Naive B cell (primary cell): ENCODE measurements around the gene DLGAP4. TPM values are rescaled to one million over a fixed set of nuclear protein-coding genes. Genes with fewer than 3 reads are reported as not detected.

Experiments used
- ATAC-seq, 2 donors: fragments of 150-1000 bp; cut with Tn5 transposase; 2 replicates each; pipeline ENCODE4 v1.10.0; 2021; ENCODE audit warnings: low read depth in 2 of 2, mild to moderate bottlenecking in 2 of 2, moderate library complexity in 2 of 2
- DNase-seq: peaks from one replicate; pipeline ENCODE4 v3.0.0; 2022
- H3K27ac Mint-ChIP-seq, 6 donors: one replicate each; pipeline ENCODE4 v1.8.0; 2020 to 2022; ENCODE audit warnings: mild to moderate bottlenecking in 6 of 6, mixed read lengths in 6 of 6, moderate library complexity in 5 of 6, inconsistent platforms in 2 of 6
- H3K27me3 Mint-ChIP-seq, 3 donors: one replicate each; pipeline ENCODE4 v1.8.0; 2021 to 2022; ENCODE audit warnings: mixed read lengths in 3 of 3, mild to moderate bottlenecking in 1 of 3
- H3K36me3 Mint-ChIP-seq, 2 donors: one replicate each; pipeline ENCODE4 v1.8.0; 2020 to 2022; ENCODE audit warnings: mixed read lengths in 2 of 2, inconsistent platforms in 1 of 2, mild to moderate bottlenecking in 1 of 2
- H3K4me1 Mint-ChIP-seq, 3 donors: one replicate each; pipeline ENCODE4 v1.8.0; 2020 to 2022; ENCODE audit warnings: mixed read lengths in 3 of 3, inconsistent platforms in 1 of 3, mild to moderate bottlenecking in 1 of 3, moderate library complexity in 1 of 3
- H3K4me3 Mint-ChIP-seq, 8 donors: one replicate each; pipeline ENCODE4 v1.8.0; 2020 to 2022; ENCODE audit warnings: mild to moderate bottlenecking in 8 of 8, mixed read lengths in 8 of 8, moderate library complexity in 8 of 8, inconsistent platforms in 2 of 8
- H3K9me3 Mint-ChIP-seq, 7 donors: one replicate each; pipeline ENCODE4 v1.8.0; 2020 to 2022; ENCODE audit warnings: mixed read lengths in 7 of 7, mild to moderate bottlenecking in 5 of 7, inconsistent platforms in 2 of 7, moderate library complexity in 1 of 7
- polyA plus RNA-seq, 6 donors: library from polyadenylated mRNA; unstranded; fragments of 300-500 nt; fragmentation: Illumina TruSeq; gene quantifications; one replicate each; pipeline ENCODE4 v1.2.3, GENCODE V29; 2021; ENCODE audit warnings: low read depth in 6 of 6

Gene DLGAP4
- polyA plus RNA-seq, 6 donors from 2014 or later: 15.3 to 35.5 (median 21.1) TPM

GRCh38 chr20:36306553-36307411 lies 643 bp downstream of the DLGAP4 start:
- Mint-ChIP-seq H3K27ac (no peak overlapping the region), H3K4me1 (peaks cover 5 to 11% (median 6%) of the 10 kb centered on the region in 3 donors), H3K4me3 (peak overlapping the region in 4 of 8 donors; percentile 47 to 84 (median 65)), H3K27me3 (peaks cover 71 to 86% (median 85%) of the 10 kb centered on the region in 3 donors), H3K36me3 (no peaks in the 10 kb centered on the region), H3K9me3 (peaks cover 0 to 3% (median 0%) of the 10 kb centered on the region in 7 donors)
- DNase-seq (no peak), ATAC-seq (no peak)

GRCh38 chr20:36307412-36308325 lies 1.5 kb downstream of the DLGAP4 start:
- peaks cover 69 to 87% (median 85%) of the 10 kb centered on the region in 3 donors for H3K27me3 Mint-ChIP-seq

GRCh38 chr20:36308353-36308752 lies 2.2 kb downstream of the DLGAP4 start:
- H3K36me3 Mint-ChIP-seq: no peaks in the 10 kb centered on the region
- H3K4me3 Mint-ChIP-seq: peak overlapping the region in 3 of 8 donors; percentile 25 to 50 (median 25)

More at GRCh38 chr20:36307412-36308325, 1.5 kb downstream of the DLGAP4 start:
- Mint-ChIP-seq H3K4me3 (peak overlapping the region in 7 of 8 donors; percentile 45 to 73 (median 62)), H3K27ac (no peak overlapping the region), H3K4me1 (peaks cover 5 to 11% (median 6%) of the 10 kb centered on the region in 3 donors), H3K36me3 (no peaks in the 10 kb centered on the region), H3K9me3 (peaks cover 0 to 3% (median 0%) of the 10 kb centered on the region in 7 donors)
- DNase-seq (no peak), ATAC-seq (no peak)

GRCh38 chr20:36308986-36309385 lies 2.8 kb downstream of the DLGAP4 start:
- Mint-ChIP-seq H3K27ac (no peak overlapping the region), H3K27me3 (peaks cover 56 to 84% (median 84%) of the 10 kb centered on the region in 3 donors), H3K9me3 (peaks cover 0 to 3% (median 0%) of the 10 kb centered on the region in 7 donors), H3K4me1 (peaks cover 3 to 11% (median 5%) of the 10 kb centered on the region in 3 donors), H3K4me3 (peak overlapping the region in 4 of 8 donors; percentile 38 to 80 (median 68)), H3K36me3 (no peaks in the 10 kb centered on the region)
- ATAC-seq: no peak
- no peak for DNase-seq

More at GRCh38 chr20:36308353-36308752, 2.2 kb downstream of the DLGAP4 start:
- DNase-seq (no peak), ATAC-seq (no peak)
- H3K27me3 Mint-ChIP-seq: peaks cover 62 to 87% (median 84%) of the 10 kb centered on the region in 3 donors
- peaks cover 5 to 11% (median 5%) of the 10 kb centered on the region in 3 donors for H3K4me1 Mint-ChIP-seq
- H3K27ac Mint-ChIP-seq: no peak overlapping the region
- H3K9me3 Mint-ChIP-seq: peaks cover 0 to 3% (median 0%) of the 10 kb centered on the region in 7 donors

GRCh38 chr20:36309643-36310042 lies 3.5 kb downstream of the DLGAP4 start:
- peaks cover 0 to 3% (median 0%) of the 10 kb centered on the region in 7 donors for H3K9me3 Mint-ChIP-seq
- peaks cover 4 to 11% (median 5%) of the 10 kb centered on the region in 3 donors for H3K4me1 Mint-ChIP-seq
- DNase-seq (no peak), ATAC-seq (no peak)
- H3K27ac Mint-ChIP-seq: no peak overlapping the region
- H3K27me3 Mint-ChIP-seq: peaks cover 51 to 82% (median 79%) of the 10 kb centered on the region in 3 donors
- H3K4me3 Mint-ChIP-seq: peak overlapping the region in 1 of 8 donors; percentile 24
- no peaks in the 10 kb centered on the region for H3K36me3 Mint-ChIP-seq

GRCh38 chr20:36310215-36310981 lies 4.3 kb downstream of the DLGAP4 start:
- Mint-ChIP-seq H3K9me3 (peaks cover 0 to 6% (median 0%) of the 10 kb centered on the region in 7 donors), H3K27ac (no peak overlapping the region), H3K36me3 (no peaks in the 10 kb centered on the region), H3K27me3 (peaks cover 49 to 81% (median 76%) of the 10 kb centered on the region in 3 donors), H3K4me1 (peaks cover 5 to 8% (median 5%) of the 10 kb centered on the region in 3 donors), H3K4me3 (no peak overlapping the region)
- no peak for ATAC-seq
- DNase-seq: no peak

- DNase-seq (no peak), ATAC-seq (no peak)
- peaks cover 46 to 82% (median 73%) of the 10 kb centered on the region in 3 donors for H3K27me3 Mint-ChIP-seq
- H3K9me3 Mint-ChIP-seq: peaks cover 0 to 6% (median 0%) of the 10 kb centered on the region in 7 donors
- H3K27ac Mint-ChIP-seq: no peak overlapping the region
- H3K36me3 Mint-ChIP-seq: no peaks in the 10 kb centered on the region
- no peak overlapping the region for H3K4me3 Mint-ChIP-seq
- peaks cover 2 to 8% (median 5%) of the 10 kb centered on the region in 3 donors for H3K4me1 Mint-ChIP-seq
Observed at GRCh38 chr20:36311141-36311853, 5.2 kb downstream of the DLGAP4 start.

GRCh38 chr20:36311854-36312723 lies 6.0 kb downstream of the DLGAP4 start:
- no peak for ATAC-seq

GRCh38 chr20:36312724-36313441 lies 6.7 kb downstream of the DLGAP4 start:
- H3K27ac Mint-ChIP-seq: no peak overlapping the region

More at GRCh38 chr20:36311854-36312723, 6.0 kb downstream of the DLGAP4 start:
- H3K27ac Mint-ChIP-seq: no peak overlapping the region
- no peaks in the 10 kb centered on the region for H3K36me3 Mint-ChIP-seq
- no peak for DNase-seq
- H3K4me1 Mint-ChIP-seq: peaks cover 2 to 8% (median 5%) of the 10 kb centered on the region in 3 donors
- peaks cover 0 to 6% (median 0%) of the 10 kb centered on the region in 7 donors for H3K9me3 Mint-ChIP-seq
- H3K27me3 Mint-ChIP-seq: peaks cover 46 to 83% (median 72%) of the 10 kb centered on the region in 3 donors
- H3K4me3 Mint-ChIP-seq: peak overlapping the region in 1 of 8 donors; percentile 15

GRCh38 chr20:36313476-36313875 lies 7.3 kb downstream of the DLGAP4 start:
- DNase-seq: no peak
- ATAC-seq: no peak
- H3K4me3 Mint-ChIP-seq: no peak overlapping the region

More at GRCh38 chr20:36312724-36313441, 6.7 kb downstream of the DLGAP4 start:
- ATAC-seq (no peak), DNase-seq (no peak)
- no peak overlapping the region for H3K4me3 Mint-ChIP-seq
- peaks cover 46 to 76% (median 64%) of the 10 kb centered on the region in 3 donors for H3K27me3 Mint-ChIP-seq
- H3K36me3 Mint-ChIP-seq: no peaks in the 10 kb centered on the region
- H3K4me1 Mint-ChIP-seq: peaks cover 0 to 5% (median 0%) of the 10 kb centered on the region in 3 donors
- H3K9me3 Mint-ChIP-seq: peaks cover 0 to 6% (median 0%) of the 10 kb centered on the region in 7 donors

More at GRCh38 chr20:36313476-36313875, 7.3 kb downstream of the DLGAP4 start:
- H3K4me1 Mint-ChIP-seq: peaks cover 0 to 5% (median 0%) of the 10 kb centered on the region in 3 donors
- H3K9me3 Mint-ChIP-seq: peaks cover 0 to 6% (median 0%) of the 10 kb centered on the region in 7 donors
- peaks cover 43 to 71% (median 59%) of the 10 kb centered on the region in 3 donors for H3K27me3 Mint-ChIP-seq
- no peak overlapping the region for H3K27ac Mint-ChIP-seq
- H3K36me3 Mint-ChIP-seq: no peaks in the 10 kb centered on the region
